Bronchial epithelial cell (primary cell): Measurements from ENCODE around the gene CARMIL1. TPM values are rescaled to one million over a fixed set of nuclear protein-coding genes. Genes with fewer than 3 reads are reported as not detected.

Experiments used
- DNase-seq: peaks from one replicate; pipeline ENCODE4 v3.0.0-alpha.2; 2010; ENCODE audit warnings: low read depth
- FAIRE-seq: peaks from 2 replicates; lab custom pipeline; 2011; peaks lifted over from hg19 to GRCh38; lab: Jason Lieb, UNC
- H3K27me3 ChIP-seq: 2 replicates; pipeline ENCODE4 v1.5.1; 2011; ENCODE audit warnings: low read length; ENCODE audit not compliant: control insufficient read depth, insufficient read depth
- H3K36me3 ChIP-seq: 2 replicates; pipeline ENCODE4 v1.5.1; 2011; ENCODE audit warnings: low read length; ENCODE audit not compliant: control insufficient read depth, insufficient read depth
- H3K4me3 ChIP-seq: 2 replicates; pipeline ENCODE4 v1.5.1; 2011; ENCODE audit warnings: mild to moderate bottlenecking, low read depth, low read length, control low read depth
- CTCF ChIP-seq: IDR thresholded peaks from 2 replicates; pipeline ENCODE4 v1.5.1; 2011; ENCODE audit warnings: mild to moderate bottlenecking, moderate library complexity, low read length, control low read depth, inconsistent platforms; ENCODE audit not compliant: insufficient read depth, severe bottlenecking
- total RNA-seq: library from RNA; depleted of rRNA; stranded (reverse); fragments of >200 nt; gene quantifications from 2 replicates; pipeline ENCODE4 v1.2.1, GENCODE V29; 2014

Gene CARMIL1
- total RNA-seq, 1 donor from 2014 or later = 12.1 TPM

DNA sequence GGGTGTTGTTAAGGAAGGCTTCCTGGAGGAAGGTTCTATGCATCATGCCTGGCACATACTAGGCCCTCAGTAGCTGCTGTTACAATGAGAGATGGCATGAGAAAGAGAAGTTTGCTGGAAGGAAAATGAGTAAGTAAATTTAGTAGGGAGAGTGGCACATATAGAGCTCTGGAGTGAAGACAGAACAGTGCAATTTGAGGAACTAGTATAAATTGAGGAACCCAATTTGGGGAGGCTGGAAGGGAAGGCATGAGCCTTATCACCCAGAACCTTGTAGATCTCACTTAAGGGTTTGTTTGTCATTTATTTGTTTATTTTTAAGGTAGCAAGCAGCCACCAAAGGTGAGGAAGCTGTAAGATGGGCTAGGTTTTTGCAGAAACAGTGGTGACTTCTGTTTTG lies 285.8 kb downstream of the CARMIL1 start:
- Histone ChIP-seq H3K36me3 (no peaks in the 10 kb centered on the region), H3K4me3 (no peak overlapping the region), H3K27me3 (no peaks in the 10 kb centered on the region)
- DNase-seq (no peak), FAIRE-seq (no peak)
- no peak for TF ChIP-seq CTCF

- FAIRE-seq = no peak
- H3K27me3 ChIP-seq = no peaks in the 10 kb centered on the region
- no peak overlapping the region for H3K4me3 ChIP-seq
- TF ChIP-seq CTCF = no peak
- no peak for DNase-seq
- H3K36me3 ChIP-seq = no peaks in the 10 kb centered on the region
Measured at GRCh38 chr6:25570578-25570977, 291.4 kb downstream of the CARMIL1 start.

DNA sequence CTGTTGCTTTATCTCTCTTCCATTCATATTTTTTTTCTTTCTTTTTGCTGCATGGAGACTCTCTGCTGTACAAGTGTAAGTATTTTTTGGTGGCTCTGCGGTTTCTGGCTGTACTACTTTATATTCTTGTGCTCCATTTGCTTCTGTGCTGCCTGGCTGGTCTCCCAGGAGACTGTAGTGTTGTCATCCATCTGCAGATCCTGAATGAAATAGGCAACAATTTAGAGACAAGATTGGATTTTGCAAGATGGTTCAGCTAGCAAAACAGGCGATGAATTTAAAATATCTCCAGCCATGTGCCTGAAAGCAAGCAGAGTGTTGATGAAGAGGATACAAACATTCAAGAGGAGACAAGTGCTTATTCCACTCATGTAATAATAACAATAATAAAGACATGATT lies 297.7 kb downstream of the CARMIL1 start:
- DNase-seq = no peak
- no peak for FAIRE-seq

GRCh38 chr6:25578538-25578937 lies 299.4 kb downstream of the CARMIL1 start:
- FAIRE-seq = no peak
- no peak for DNase-seq
- no peak overlapping the region for H3K4me3 ChIP-seq
- TF ChIP-seq CTCF = no peak
- no peaks in the 10 kb centered on the region for H3K27me3 ChIP-seq
- H3K36me3 ChIP-seq = peaks cover 1% of the 10 kb centered on the region

More for the DNA sequence above, 297.7 kb downstream of the CARMIL1 start:
- H3K4me3 ChIP-seq = no peak overlapping the region
- H3K36me3 ChIP-seq = no peaks in the 10 kb centered on the region
- no peak for TF ChIP-seq CTCF
- no peaks in the 10 kb centered on the region for H3K27me3 ChIP-seq

GRCh38 chr6:25579391-25579883 lies 300.3 kb downstream of the CARMIL1 start:
- DNase-seq (no peak), FAIRE-seq (no peak)

More at GRCh38 chr6:25579391-25579883, 300.3 kb downstream of the CARMIL1 start:
- Histone ChIP-seq H3K36me3 (peaks cover 1% of the 10 kb centered on the region), H3K27me3 (no peaks in the 10 kb centered on the region), H3K4me3 (no peak overlapping the region)
- TF ChIP-seq CTCF = no peak
